ENCODE measurements around the gene SLC49A4. TPM values are rescaled to one million over a fixed set of nuclear protein-coding genes. Genes with fewer than 3 reads are reported as not detected.

The SLC49A4 gene
- total and polyA plus RNA-seq, 2 of the 8 experiments (the other 6 are each of a cell fraction or from before 2014, with no cell fraction given): 9.5 to 10.2 TPM

DNA sequence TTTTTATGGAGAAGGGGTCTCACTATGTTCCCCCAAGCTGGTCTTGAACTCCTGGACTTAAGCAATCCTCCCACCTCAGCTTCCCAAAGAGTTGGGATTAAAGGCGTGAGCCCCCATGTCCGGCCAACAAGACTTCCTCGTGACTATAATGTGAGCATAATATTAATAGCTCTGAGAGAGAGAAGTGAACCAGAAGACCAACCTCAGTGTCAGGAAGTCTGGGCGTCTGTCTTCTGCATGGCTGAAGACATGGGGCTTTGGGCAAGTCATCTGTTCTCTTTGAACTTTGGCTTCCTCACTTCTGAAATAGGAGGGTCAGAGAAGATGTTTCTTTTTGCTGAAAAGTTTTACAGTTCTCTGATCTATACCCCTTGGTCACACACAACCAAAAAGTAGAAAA lies 92.1 kb downstream of the SLC49A4 start (continued):
- no peak for TF ChIP-seq RNF2 (IDR thresholded peaks at IDR 0.05; ENCODE audit: borderline replicate concordance, low read depth, low read length, missing control alignments, poor library complexity, severe bottlenecking)
- no peak for TF ChIP-seq GABPA (IDR thresholded peaks at IDR 0.05; ENCODE audit: borderline replicate concordance, insufficient read depth, low read length)
- TF ChIP-seq TAF1 (IDR thresholded peaks at IDR 0.05; ENCODE audit: low read depth, low read length): no peak
- TF ChIP-seq, protein P1, sequence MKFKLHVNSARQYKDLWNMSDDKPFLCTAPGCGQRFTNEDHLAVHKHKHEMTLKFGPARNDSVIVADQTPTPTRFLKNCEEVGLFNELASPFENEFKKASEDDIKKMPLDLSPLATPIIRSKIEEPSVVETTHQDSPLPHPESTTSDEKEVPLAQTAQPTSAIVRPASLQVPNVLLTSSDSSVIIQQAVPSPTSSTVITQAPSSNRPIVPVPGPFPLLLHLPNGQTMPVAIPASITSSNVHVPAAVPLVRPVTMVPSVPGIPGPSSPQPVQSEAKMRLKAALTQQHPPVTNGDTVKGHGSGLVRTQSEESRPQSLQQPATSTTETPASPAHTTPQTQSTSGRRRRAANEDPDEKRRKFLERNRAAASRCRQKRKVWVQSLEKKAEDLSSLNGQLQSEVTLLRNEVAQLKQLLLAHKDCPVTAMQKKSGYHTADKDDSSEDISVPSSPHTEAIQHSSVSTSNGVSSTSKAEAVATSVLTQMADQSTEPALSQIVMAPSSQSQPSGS (IDR thresholded peaks at IDR 0.05; ENCODE audit: low read length): no peak
- TF ChIP-seq CEBPB (IDR thresholded peaks at IDR 0.05; ENCODE audit: low read depth, low read length): no peak
- TF ChIP-seq KDM5A (IDR thresholded peaks at IDR 0.05; ENCODE audit: low read length): no peak
- TF ChIP-seq JUN (IDR thresholded peaks at IDR 0.05; ENCODE audit: low read depth, low read length): no peak
- no peak for TF ChIP-seq TAF7 (optimal IDR thresholded peaks at IDR 0.05; ENCODE audit: borderline replicate concordance, low read depth, low read length)

Measured in H1 (cell line).